NCI-H2196 treated with DMSO at 0.1 percent for 48 hours (cell line): ENCODE data around the gene RAC2.

Experiments
- DNase-seq: peaks from one replicate; lab custom pipeline; 2025; ENCODE audit not compliant: unreplicated experiment; lab: John Stamatoyannopoulos, UW

Gene RAC2

DNA sequence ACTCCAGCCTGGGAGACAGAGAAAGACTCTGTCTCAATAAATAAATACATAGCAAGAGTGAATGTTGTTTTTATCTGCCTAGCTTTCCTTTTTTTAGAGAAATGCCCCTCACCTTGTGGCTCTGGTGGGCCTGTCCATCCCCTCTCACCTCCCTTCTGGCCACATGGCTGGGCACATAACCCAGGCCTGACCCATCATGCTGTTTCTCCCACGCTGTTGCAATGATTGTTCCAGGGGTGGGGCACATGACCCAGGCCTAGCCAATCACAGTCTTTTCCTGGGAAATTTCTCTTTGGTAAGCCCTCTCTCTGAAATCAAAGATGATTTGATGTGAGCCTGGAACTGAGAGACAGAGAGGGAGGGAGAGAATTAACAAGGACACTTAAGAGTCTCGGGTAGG, 32.7 kb upstream of the RAC2 start:
- DNase-seq, result no peak

DNA sequence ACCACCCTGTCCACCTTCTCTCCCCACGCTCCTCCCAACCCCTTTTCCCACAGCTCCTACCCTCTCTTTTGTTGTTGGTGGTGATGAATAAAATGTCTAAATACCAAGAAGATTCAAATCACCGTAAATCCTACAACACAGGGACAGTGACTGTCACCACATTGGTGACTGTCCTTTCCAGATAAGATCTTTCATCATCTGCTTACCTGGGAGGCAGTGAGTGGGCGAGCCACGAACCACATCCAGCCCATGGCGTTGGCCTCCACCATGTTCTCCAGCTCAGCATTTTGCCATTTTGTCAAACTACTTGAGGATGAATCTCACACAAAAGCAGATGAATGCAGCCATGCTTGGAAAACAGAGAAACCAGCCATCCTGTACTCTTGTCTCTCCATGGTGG, 31.6 kb upstream of the RAC2 start:
- DNase-seq, result no peak

GRCh38 chr22:37275134-37275533, 31.1 kb upstream of the RAC2 start:
- no peak for DNase-seq

DNA sequence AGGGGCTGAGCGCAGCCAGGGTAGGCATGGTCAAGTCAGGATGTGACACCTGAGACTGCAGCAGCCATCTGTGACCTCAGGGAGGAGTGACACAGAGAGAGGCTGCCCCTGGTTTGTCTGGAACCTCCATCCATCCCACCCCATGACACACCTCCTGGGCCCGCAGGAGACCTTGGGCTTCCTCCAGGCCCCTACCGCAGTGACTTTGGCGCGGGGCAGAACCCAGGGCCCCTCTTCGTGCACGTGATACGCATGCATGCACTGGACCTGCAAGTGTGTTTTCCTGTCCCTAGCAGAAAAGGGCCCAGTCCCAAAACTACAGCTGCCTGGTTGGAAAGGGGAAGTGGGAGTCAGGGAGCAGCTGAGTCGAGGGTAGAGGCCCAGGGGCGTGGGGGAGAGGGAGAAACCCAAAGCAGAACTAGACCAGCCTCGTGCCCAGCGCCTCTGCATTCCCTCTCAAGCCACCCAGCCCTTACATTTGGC, 30.4 kb upstream of the RAC2 start:
- DNase-seq, result no peak

- DNase-seq, result no peak
Measured at GRCh38 chr22:37273846-37274225, 29.8 kb upstream of the RAC2 start.

GRCh38 chr22:37273126-37273845, 29.2 kb upstream of the RAC2 start:
- no peak for DNase-seq

DNA sequence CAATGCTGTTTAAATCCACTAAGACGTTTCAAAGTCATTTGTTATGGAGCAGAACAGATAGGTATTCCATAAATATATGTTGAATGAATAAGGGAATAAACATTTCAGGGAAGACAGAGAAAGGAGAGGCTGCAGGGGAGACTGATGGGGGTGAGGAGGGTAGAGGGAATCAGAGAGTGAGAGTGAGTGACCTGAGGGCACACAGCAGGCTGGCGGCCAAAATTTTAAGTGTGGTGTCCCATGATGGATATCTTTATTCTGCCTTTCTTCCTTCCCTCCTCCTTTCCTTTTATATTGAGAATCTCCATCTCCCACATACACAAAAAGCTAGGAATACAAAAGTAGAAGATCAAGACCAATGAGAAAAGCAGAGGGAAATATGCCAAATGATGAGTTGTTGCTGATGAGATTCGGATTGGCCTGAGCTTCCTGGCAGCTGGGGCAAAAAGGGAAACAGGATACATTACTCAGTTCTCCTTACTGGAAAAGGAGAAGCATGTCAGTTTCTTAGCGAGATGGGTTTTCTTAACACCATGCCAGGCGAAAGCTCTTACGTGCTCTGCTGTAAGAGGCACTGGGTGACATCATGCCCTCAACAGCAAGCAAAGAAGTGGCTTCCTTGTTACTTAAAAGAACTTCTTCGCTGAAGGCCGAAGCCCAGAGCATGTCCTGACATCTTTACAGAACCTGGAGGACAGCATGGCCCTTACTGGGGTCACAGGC, 27.0 kb upstream of the RAC2 start:
- DNase-seq, result no peak

GRCh38 chr22:37269936-37270678, 26.0 kb upstream of the RAC2 start:
- no peak for DNase-seq

DNA sequence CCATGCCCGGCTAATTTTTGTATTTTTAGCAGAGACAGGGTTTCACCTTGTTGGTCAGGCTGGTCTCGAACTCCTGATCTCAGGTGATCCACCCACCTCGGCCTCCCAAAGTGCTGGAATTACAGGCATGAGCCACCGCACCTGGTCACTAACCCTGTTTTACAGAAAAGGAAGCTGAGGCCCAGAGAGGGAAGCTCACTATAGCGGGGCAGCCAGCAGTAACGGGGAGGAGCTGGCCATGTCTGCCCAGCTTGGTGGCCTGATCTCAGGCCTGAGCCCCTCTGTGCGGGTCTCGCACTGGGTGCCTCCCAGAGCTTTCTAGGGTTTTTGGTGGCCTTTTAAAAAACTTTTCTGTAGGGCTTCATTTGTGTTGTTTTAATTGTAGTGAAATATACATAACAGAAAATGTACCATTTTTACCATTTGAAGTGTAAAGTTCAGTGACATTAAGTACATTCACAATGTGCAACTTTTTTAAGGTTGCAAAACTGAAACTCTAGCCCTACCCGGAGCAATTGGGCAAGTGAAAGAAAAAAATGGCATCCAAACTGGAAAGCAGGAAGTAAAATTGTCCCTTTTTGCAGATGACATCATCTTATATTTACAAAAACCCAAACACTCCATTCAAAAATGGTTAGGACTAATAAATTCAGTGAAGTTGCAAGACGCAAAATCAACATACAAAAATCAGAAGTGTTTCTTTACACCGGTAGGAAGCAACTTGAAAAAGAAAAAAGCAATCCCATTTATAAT, 23.8 kb upstream of the RAC2 start:
- no peak for DNase-seq

DNA sequence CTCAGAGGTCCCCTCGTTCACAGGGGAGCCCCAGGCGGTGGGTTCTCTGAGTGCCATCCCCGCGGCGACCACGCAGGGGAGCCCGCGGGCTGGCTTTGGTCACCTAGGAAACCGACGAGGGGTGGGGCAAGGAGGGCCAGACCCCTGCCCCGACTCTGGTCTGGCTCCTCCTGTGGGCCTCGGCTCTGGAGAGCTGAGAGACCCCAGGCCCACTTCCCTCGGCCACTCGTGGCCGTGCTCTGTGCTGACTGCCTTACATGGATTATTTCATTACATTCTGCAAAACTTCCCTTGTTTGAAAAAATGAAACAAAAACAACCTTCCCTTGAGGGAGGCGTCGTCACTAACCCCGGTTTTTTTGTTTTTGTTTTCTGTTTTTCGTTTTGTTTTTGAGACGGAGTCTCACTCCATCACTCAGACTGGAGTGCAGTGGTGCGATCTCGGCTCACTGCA, 23.1 kb upstream of the RAC2 start:
- no peak for DNase-seq

DNA sequence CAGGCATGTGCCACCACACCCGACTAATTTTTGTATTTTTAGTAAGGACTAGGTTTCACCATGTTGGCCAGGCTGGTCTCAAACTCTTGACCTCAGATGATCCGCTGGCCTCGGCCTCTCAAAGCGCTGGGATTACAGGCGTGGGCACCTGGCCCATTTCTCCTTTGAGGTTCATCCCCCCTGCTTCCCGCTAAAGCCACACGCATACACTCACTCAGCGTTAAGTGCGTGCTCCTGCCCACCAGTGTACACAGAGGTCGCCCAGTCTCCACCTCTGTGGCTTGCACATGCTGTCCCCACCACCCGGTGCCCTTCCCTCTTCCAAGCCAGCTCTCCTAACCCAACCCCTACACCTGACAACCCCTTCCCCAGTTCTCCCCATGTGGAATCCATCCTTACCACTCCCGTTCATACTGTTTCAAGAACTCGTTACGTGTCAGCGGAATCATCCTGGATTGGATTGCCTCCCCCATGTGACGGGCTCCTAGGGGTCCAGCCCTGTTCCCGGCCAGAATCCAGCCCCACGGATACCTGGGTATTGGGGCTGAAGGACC, 22.6 kb upstream of the RAC2 start:
- no peak for DNase-seq

- DNase-seq, result no peak
Measured at GRCh38 chr22:37263966-37264887, 20.2 kb upstream of the RAC2 start.

- DNase-seq, result no peak
Measured at GRCh38 chr22:37262346-37262745, 18.3 kb upstream of the RAC2 start.

GRCh38 chr22:37260901-37261336, 16.9 kb upstream of the RAC2 start:
- DNase-seq, result peak; percentile 20

DNA sequence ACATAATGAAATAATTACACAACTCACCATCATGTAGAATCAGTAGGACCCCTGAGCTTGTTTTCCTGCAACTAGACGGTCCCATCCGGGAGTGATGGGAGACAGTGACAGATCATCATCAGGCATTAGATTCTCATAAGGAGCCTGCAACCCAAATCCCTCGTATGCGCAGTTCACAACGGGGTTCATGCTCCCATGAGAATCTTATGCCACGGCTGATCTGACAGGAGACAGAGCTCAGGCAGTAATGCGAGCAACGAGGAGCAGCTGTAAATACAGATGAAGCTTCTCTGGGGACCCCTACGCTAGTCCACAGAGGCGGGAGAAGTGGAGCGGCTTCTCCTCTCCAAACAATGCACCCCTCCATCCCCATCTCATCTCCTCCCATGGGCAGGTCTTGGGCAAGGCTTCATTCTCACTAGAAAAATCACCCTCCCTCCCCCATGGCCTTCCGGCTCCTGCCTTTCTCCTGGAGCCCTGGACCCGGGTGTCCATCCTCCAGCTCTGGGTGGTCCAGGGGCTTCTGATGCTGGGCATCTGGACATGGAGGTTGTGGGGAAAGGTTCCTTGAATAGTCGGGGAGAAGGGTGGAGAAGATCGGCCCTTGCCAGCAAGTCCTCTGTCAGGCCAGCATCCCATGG, 16.2 kb upstream of the RAC2 start:
- no peak for DNase-seq

DNA sequence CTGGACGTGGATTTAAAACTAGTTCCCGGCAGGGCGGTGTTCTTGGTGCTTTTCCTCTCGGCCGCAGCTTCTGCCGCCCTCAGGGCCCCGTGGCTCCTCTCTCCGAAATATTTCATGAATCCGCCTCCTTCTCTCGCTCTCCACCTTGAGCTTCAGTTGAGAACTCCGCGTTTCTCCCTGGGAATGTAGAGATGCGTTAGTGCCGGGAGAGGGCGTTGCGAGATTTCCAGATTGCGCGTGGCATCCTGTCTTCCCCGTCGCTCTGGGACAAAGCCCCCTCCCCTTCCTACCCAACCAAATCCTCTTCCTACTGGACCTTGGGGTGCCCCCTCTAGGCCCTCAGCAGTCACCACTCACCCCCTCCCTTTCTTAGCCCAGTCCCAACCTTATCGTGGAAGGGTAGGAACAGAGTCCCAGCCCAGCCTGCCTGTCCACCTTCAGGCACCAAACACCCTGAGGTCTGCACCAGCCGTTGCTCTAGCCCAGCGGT, 15.5 kb upstream of the RAC2 start:
- DNase-seq, result no peak

GRCh38 chr22:37258753-37259401, 14.8 kb upstream of the RAC2 start:
- no peak for DNase-seq

DNA sequence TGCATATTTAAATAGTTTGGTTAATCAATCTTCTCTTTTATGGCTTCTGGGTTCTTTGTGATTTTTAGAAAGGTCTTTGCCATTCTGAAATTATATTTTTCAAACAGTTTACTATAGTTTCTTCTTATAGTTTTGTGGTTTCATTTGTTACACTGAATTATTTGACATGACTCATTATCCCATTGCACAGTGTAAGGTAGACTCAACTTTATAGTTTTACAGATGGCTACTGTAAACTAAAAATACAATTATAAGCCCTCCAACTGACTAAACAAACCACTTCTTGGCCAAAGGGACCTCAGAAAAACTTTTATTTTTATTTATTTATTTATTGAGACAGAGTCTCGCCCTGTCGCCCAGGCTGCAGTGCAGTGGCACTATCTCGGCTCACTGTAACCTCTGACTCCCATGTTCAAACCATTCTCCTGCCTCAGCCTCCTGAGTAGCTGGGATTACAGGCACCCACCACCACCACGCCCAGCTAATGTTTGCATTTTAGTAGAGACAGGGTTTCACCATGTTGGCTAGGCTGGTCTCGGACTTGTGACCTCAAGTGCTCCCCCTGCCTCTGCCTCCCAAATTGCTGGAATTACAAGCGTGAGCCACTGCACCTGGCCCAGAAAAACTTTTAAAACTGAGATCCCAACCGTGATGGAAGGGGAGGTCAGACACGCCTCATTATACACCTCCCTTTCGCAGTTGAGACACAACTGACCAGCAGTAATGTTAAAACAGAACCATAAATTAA, 14.1 kb upstream of the RAC2 start:
- DNase-seq, result no peak
